NCI-H345 treated with DMSO at 0.1 percent for 48 hours (cell line): ENCODE results near the gene CBR1.

Source experiments
- DNase-seq: peaks from one replicate; lab custom pipeline; 2025; ENCODE audit not compliant: unreplicated experiment; lab: John Stamatoyannopoulos, UW

CBR1 gene

GRCh38 chr21:36113647-36114428 is 44.0 kb downstream of the CBR1 start:
- peak; percentile 79 for DNase-seq

- no peak for DNase-seq
These were observed 45.4 kb downstream of the CBR1 start for GRCh38 chr21:36115138-36115730.

- DNase-seq = no peak
These were observed 47.5 kb downstream of the CBR1 start for GRCh38 chr21:36117286-36117741.

- DNase-seq = no peak
These were observed 50.6 kb downstream of the CBR1 start for GRCh38 chr21:36120304-36120888.
